HS-5 (cell line): ENCODE results near the gene CELA1.
"Not testable (repeated sequence)": the region's sequence is repeated elsewhere in the genome, so short reads cannot be mapped to it uniquely, and the experiment has no call there.

ENCODE experiments used
- DNase-seq: peaks from one replicate; pipeline ENCODE4 v3.0.0-alpha.2; 2012; ENCODE audit warnings: low read depth

The CELA1 gene

GRCh38 chr12:51318057-51318806 lies 28.2 kb downstream of the CELA1 start:
- DNase-seq = not testable (repeated sequence)

GRCh38 chr12:51311389-51311788 lies 35.1 kb downstream of the CELA1 start:
- no peak for DNase-seq

GRCh38 chr12:51307655-51308593 lies 38.6 kb downstream of the CELA1 start:
- peak; percentile 65 for DNase-seq

- no peak for DNase-seq
Observed at GRCh38 chr12:51306507-51306906, 40.0 kb downstream of the CELA1 start.

GRCh38 chr12:51300768-51301167 lies 45.7 kb downstream of the CELA1 start:
- not testable (repeated sequence) for DNase-seq

- no peak for DNase-seq
Observed at GRCh38 chr12:51295651-51296050, 50.8 kb downstream of the CELA1 start.

GRCh38 chr12:51294097-51294496 lies 52.4 kb downstream of the CELA1 start:
- not testable (repeated sequence) for DNase-seq

GRCh38 chr12:51293696-51294095 lies 52.8 kb downstream of the CELA1 start:
- no peak for DNase-seq

GRCh38 chr12:51291603-51292513 lies 54.6 kb downstream of the CELA1 start:
- not testable (repeated sequence) for DNase-seq

- DNase-seq = no peak
Observed at GRCh38 chr12:51285843-51286242, 60.6 kb downstream of the CELA1 start.

- DNase-seq = peak; percentile 31
Observed at GRCh38 chr12:51281202-51281924, 65.1 kb downstream of the CELA1 start.
